ENCODE results near the gene HOXA3.

- TF ChIP-seq POLR2A (IDR thresholded peaks at IDR 0.05) = no peak
- no peak for TF ChIP-seq POLR2AphosphoS5 (IDR thresholded peaks at IDR 0.05)
- TF ChIP-seq CTCF (IDR thresholded peaks at IDR 0.05) = no peak
Measured at GRCh38 chr7:27118580-27118979, 33.8 kb downstream of the HOXA3 start.

Data from breast epithelium (tissue), 3 donors.